Fibroblast of lung (primary cell): ENCODE measurements around the gene C1QTNF1. TPM values are rescaled to one million over a fixed set of nuclear protein-coding genes. Genes with fewer than 3 reads are reported as not detected.

ENCODE experiments used
- DNase-seq, 2 donors: peaks; one replicate each; pipeline versions ENCODE4 v3.0.0 to v3.0.0-alpha.2; 2010; ENCODE audit warnings: low read depth in 2 of 2
- H2AFZ ChIP-seq: 2 replicates; pipeline ENCODE4 v1.5.1; 2012; ENCODE audit warnings: low read length, control low read depth, inconsistent platforms
- H3K27ac ChIP-seq: 2 replicates; pipeline ENCODE4 v1.5.1; 2011; ENCODE audit warnings: low read length, control low read depth; ENCODE audit not compliant: insufficient read depth
- H3K27me3 ChIP-seq: 2 replicates; pipeline ENCODE4 v1.5.1; 2011; ENCODE audit warnings: mild to moderate bottlenecking, low read length; ENCODE audit not compliant: control insufficient read depth, insufficient read depth
- H3K36me3 ChIP-seq: 2 replicates; pipeline ENCODE4 v1.5.1; 2011; ENCODE audit warnings: low read length; ENCODE audit not compliant: control insufficient read depth, insufficient read depth
- H3K4me1 ChIP-seq: 2 replicates; pipeline ENCODE4 v1.5.1; 2011; ENCODE audit warnings: low read length; ENCODE audit not compliant: control insufficient read depth, insufficient read depth; ENCODE audit errors: extremely low read depth
- H3K4me2 ChIP-seq: 2 replicates; pipeline ENCODE4 v1.5.1; 2011; ENCODE audit warnings: low read length, control low read depth; ENCODE audit not compliant: insufficient read depth; ENCODE audit errors: extremely low read depth
- H3K4me3 ChIP-seq, 4 experiments: fragments of 200-600 bp in 1 of 4; sonication (generic) in 1 of 4; replicated peaks in 1 of 4; 2 replicates each; pipeline ENCODE4 v1.5.1; 2011 to 2016; ENCODE audit warnings: low read length in 4 of 4, low read depth in 3 of 4, mild to moderate bottlenecking in 3 of 4, control low read depth in 2 of 4, inconsistent platforms in 1 of 4, mixed read lengths in 1 of 4; ENCODE audit not compliant: insufficient read depth in 1 of 4; ENCODE audit errors: control extremely low read depth in 1 of 4
- H3K79me2 ChIP-seq: 2 replicates; pipeline ENCODE4 v1.5.1; 2012; ENCODE audit warnings: mild to moderate bottlenecking, low read length, inconsistent platforms; ENCODE audit not compliant: control insufficient read depth, insufficient read depth
- H3K9ac ChIP-seq: 2 replicates; pipeline ENCODE4 v1.5.1; 2011; ENCODE audit warnings: mild to moderate bottlenecking, low read length, control low read depth; ENCODE audit not compliant: insufficient read depth
- H3K9me3 ChIP-seq: 2 replicates; pipeline ENCODE4 v1.5.1; 2012; ENCODE audit warnings: low read depth, low read length; ENCODE audit not compliant: control insufficient read depth, insufficient read depth
- H4K20me1 ChIP-seq: 2 replicates; pipeline ENCODE4 v1.5.1; 2011; ENCODE audit warnings: low read length; ENCODE audit not compliant: control insufficient read depth, insufficient read depth; ENCODE audit errors: extremely low read depth
- CTCF ChIP-seq, 2 donors: IDR thresholded peaks in 1 of 2; conservative IDR thresholded peaks in 1 of 2; 1 replicate in 1 of 2; 2 replicates in 1 of 2; pipeline ENCODE4 v1.5.1; 2011 to 2012; ENCODE audit warnings: low read length in 2 of 2, control low read depth in 1 of 2, inconsistent platforms in 1 of 2, low read depth in 1 of 2, mild to moderate bottlenecking in 1 of 2
- EZH2 ChIP-seq: IDR thresholded peaks from 2 replicates; pipeline ENCODE4 v1.5.1; 2012; ENCODE audit warnings: low read length, control low read depth, mild to moderate bottlenecking; ENCODE audit errors: missing control alignments
- polyA plus RNA-seq, 2 donors: library from polyadenylated mRNA; depleted of rRNA in 1 of 2; stranded (reverse) in 1 of 2; unstranded in 1 of 2; fragments of >200 nt; gene quantifications; 2 replicates each; pipeline ENCODE4 v1.2.1, GENCODE V29; 2011 to 2012; ENCODE audit warnings: missing spikeins in 1 of 2
- total RNA-seq: library from RNA; depleted of rRNA; stranded (reverse); fragments of >200 nt; gene quantifications from 2 replicates; pipeline ENCODE4 v1.2.1, GENCODE V29; 2014

Gene C1QTNF1
- total and polyA plus RNA-seq, 2 donors (not counting 1 experiment from before 2014, with no cell fraction given), result 15.0 to 45.2 TPM

GRCh38 chr17:78991017-78991738 is 32.8 kb upstream of the C1QTNF1 start:
- Histone ChIP-seq H2AFZ (no peak overlapping the region), H3K36me3 (peaks cover 19% of the 10 kb centered on the region), H3K9me3 (no peaks in the 10 kb centered on the region), H3K4me1 (peaks cover 3% of the 10 kb centered on the region), H4K20me1 (no peaks in the 10 kb centered on the region), H3K4me2 (no peak overlapping the region), H3K4me3 (no peak overlapping the region), H3K27me3 (no peaks in the 10 kb centered on the region), H3K27ac (no peak overlapping the region), H3K79me2 (peaks cover 2% of the 10 kb centered on the region), H3K9ac (no peak overlapping the region)
- no peak for DNase-seq
- TF ChIP-seq CTCF (conservative IDR thresholded peaks at IDR 0.05 in 1 of 2, IDR thresholded peaks at IDR 0.05 in 1 of 2; ENCODE audit: low read depth in 1 of 2, low read length in 2 of 2) (no peak), EZH2 (no peak)

GRCh38 chr17:78991906-78992532 is 31.9 kb upstream of the C1QTNF1 start:
- Histone ChIP-seq H3K36me3 (peaks cover 23% of the 10 kb centered on the region), H3K27me3 (no peaks in the 10 kb centered on the region), H4K20me1 (no peaks in the 10 kb centered on the region), H3K4me2 (no peak overlapping the region), H2AFZ (no peak overlapping the region), H3K9ac (no peak overlapping the region), H3K79me2 (peaks cover 2% of the 10 kb centered on the region), H3K4me3 (no peak overlapping the region), H3K9me3 (no peaks in the 10 kb centered on the region), H3K4me1 (no peaks in the 10 kb centered on the region), H3K27ac (no peak overlapping the region)
- no peak for TF ChIP-seq EZH2
- TF ChIP-seq CTCF (conservative IDR thresholded peaks at IDR 0.05 in 1 of 2, IDR thresholded peaks at IDR 0.05 in 1 of 2; ENCODE audit: low read depth in 1 of 2, low read length in 2 of 2), result no peak
- no peak for DNase-seq

GRCh38 chr17:78992542-78993212 is 31.3 kb upstream of the C1QTNF1 start:
- TF ChIP-seq EZH2 (no peak), CTCF (conservative IDR thresholded peaks at IDR 0.05 in 1 of 2, IDR thresholded peaks at IDR 0.05 in 1 of 2; ENCODE audit: low read depth in 1 of 2, low read length in 2 of 2) (no peak)
- H2AFZ ChIP-seq, result no peak overlapping the region
- no peaks in the 10 kb centered on the region for H3K9me3 ChIP-seq
- H3K27me3 ChIP-seq, result no peaks in the 10 kb centered on the region
- DNase-seq, result no peak
- no peak overlapping the region for H3K4me3 ChIP-seq
- no peak overlapping the region for H3K4me2 ChIP-seq
- no peak overlapping the region for H3K27ac ChIP-seq
- H4K20me1 ChIP-seq, result no peaks in the 10 kb centered on the region
- H3K36me3 ChIP-seq, result peaks cover 26% of the 10 kb centered on the region
- H3K79me2 ChIP-seq, result peaks cover 4% of the 10 kb centered on the region
- no peak overlapping the region for H3K9ac ChIP-seq
- no peaks in the 10 kb centered on the region for H3K4me1 ChIP-seq
